ENCODE results near the gene LY6G6D.

DNA sequence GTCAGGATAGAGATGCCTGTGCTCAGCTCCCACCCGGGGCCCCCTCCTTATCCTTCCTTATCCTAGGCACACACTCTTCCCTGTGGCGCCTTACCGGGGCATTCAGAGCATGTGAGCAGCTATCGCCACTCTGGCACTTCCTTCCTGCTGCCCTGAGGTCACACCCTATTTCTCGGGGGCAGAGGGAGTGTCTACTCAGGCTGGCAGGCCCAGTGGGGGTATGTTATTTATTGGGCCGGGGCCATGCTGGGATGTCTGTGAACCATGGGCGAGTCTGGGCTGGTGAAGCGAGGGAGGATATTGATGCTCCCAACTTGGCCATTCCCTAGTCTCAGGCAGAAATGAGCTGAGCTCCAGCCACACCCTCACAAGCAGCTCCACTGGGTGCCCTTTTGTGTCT, 3.9 kb upstream of the LY6G6D start:
- TF ChIP-seq YY1 (IDR thresholded peaks at IDR 0.05; ENCODE audit: insufficient read depth, insufficient read length) (no peak), SUZ12 (IDR thresholded peaks at IDR 0.05; ENCODE audit: extremely low read depth, insufficient read depth, insufficient read length) (no peak)

Measured in NT2/D1 (cell line).